SW480 (cell line): ENCODE measurements around the gene SLC6A7.
"Not testable (repeated sequence)": the region's sequence is repeated elsewhere in the genome, so short reads cannot be mapped to it uniquely, and the experiment has no call there.

Experiments
- DNase-seq: peaks from one replicate; pipeline ENCODE4 v3.0.0-alpha.2; 2016; ENCODE audit warnings: low spot score

Gene SLC6A7

GRCh38 chr5:150243590-150243989 lies 53.7 kb downstream of the SLC6A7 start:
- no peak for DNase-seq

DNA sequence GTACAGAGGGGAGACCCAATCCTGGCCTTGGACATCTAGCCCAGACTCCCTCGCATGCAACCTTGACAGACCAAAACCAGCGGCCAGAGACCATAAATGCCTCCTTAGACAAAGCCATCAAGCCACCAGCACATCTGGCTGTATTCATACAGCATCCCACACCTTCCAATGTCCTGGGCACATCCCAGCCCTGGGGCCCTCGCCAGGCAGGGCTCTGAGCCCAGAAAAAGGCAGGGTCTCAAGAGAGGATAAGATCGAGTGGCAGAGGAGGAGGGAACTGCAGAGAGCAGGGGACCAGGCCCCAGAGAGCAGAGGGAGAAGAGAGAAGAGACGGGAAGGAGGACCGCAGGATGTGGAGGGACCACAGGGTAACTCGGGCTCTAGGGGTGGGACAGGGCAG lies 54.3 kb downstream of the SLC6A7 start:
- no peak for DNase-seq

- DNase-seq = no peak
Observed at GRCh38 chr5:150245111-150245789, 55.4 kb downstream of the SLC6A7 start.

- DNase-seq = no peak
Observed at GRCh38 chr5:150245808-150246207, 55.9 kb downstream of the SLC6A7 start.

DNA sequence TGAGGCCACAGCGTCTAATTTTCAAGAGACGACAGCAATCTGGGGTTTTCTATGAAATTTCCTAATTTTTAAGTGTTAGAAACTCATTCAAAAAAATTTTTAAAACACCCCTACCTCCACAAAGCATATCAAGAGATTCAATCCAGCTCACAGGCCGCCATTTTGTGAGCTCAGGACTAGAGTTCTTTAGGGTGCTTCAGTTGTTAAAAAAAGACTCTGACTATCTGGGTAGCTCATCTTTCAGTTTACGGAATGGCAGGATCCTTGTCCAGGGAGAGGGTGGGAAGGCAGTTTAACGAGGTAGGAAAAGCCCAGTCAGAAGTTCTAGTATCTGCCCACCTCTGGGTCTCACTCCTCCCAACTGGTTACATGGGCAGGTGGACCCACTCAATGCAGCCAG lies 56.6 kb downstream of the SLC6A7 start:
- no peak for DNase-seq

GRCh38 chr5:150246835-150247234 lies 57.0 kb downstream of the SLC6A7 start:
- no peak for DNase-seq

- no peak for DNase-seq
Observed at GRCh38 chr5:150247726-150248125, 57.9 kb downstream of the SLC6A7 start.

DNA sequence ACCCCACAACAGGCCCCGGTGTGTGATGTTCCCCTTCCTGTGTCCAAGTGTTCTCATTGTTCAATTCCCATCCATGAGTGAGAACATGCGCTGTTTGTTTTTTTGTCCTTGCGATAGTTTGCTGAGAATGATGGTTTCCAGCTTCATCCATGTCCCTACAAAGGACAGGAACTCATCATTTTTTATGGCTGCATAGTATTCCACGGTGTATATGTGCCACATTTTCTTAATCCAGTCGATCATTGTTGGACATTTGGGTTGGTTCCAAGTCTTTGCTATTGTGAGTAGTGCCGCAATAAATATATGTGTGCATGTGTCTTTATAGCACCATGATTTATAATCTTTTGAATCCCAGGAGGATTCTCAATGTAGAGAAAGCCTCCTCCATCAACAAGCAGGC lies 58.6 kb downstream of the SLC6A7 start:
- DNase-seq = not testable (repeated sequence)

GRCh38 chr5:150248946-150249345 lies 59.1 kb downstream of the SLC6A7 start:
- DNase-seq = no peak

DNA sequence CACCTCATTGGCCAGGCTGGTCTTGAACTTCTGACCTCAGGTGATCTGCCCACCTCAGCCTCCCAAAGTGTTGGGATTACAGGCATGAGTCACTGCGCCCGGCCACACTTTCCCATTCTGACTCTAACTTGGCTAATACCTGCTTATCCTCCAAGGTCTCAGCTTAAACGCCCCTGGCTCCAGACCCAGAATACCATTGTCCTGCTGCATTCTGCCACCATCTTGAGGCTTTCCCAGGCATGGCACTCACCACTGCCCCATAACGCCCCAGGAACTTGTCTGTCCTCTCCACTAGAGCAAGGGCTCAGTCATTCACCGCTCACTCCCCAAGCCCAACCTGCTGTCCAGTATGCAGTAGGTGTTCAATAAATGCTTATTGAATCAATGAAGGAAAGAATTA lies 59.9 kb downstream of the SLC6A7 start:
- DNase-seq = no peak

DNA sequence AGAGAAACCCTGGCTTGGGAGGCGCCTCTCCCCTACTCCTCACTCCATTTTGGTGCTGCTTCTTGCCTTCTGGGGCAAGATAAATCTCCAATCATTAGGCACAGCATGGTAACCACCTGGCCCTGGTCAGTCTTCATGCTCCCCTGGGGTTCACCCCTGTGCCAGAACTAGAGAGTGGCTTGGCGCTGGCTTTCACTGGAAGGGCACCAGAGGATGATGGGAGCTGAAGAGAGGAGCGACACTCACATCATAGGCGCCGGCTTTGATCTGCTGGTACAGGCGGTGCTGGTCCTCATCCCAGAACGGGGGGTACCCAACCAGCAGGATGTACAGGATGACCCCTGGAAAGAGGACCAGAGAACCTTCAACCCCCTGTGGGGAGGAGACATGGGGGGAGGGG lies 61.6 kb downstream of the SLC6A7 start:
- DNase-seq = no peak

DNA sequence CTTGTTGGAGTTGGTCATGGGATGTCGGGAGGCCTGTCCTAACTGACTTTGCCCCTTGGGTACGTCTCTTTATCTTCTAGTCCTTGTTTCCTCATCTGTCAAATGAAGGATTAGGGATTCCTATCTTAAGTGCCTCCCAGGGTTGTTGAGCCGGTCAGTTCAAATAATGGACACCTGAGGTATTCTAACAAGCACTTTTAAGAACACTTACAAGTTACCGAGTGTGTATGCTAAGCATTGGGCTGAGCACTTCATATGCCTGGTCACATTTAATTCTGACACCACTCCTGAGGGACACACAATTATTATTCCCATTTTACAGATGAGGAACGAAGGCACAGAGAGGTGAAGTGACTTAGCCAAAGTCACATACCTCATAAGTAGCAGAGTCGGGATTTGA lies 62.6 kb downstream of the SLC6A7 start:
- no peak for DNase-seq

DNA sequence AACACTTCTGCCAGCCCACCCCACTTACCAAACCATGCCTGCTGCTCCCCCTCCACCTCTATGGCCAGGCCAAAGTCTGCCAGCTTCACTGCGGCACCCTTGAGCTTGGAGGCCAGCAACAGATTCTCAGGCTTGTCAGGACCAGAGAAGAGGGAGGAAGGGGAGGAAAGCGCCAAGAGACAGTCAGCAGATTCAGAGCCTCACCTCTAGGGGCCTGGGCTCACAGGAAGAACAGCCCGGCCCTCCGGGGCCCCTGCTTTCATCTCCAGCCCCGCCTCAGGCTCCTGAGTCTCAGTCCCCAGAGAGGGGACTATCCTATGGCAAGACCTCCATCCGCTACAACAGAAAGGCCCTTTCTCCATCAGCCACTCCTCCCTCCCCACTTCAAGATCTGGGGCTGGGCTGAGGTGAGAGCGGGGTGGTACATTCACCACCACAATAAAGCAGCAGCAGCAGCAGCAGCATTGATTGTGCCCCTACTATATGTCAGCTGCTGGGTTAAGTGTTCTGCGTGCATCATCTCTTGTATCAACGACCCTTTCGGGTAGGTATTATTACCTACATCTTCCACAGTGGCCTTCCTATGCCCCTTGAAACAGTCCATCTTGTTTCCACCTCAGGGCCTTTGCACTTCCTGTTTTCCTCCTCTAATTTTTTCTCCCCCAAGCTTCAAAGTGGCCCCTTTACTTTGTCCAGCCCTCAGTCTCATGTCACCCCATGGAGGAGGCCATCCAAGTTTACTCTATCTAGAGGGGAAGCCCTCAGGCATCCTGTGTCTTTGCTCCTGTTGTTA lies 63.8 kb downstream of the SLC6A7 start:
- no peak for DNase-seq

GRCh38 chr5:150254363-150254762 lies 64.5 kb downstream of the SLC6A7 start:
- DNase-seq = no peak

DNA sequence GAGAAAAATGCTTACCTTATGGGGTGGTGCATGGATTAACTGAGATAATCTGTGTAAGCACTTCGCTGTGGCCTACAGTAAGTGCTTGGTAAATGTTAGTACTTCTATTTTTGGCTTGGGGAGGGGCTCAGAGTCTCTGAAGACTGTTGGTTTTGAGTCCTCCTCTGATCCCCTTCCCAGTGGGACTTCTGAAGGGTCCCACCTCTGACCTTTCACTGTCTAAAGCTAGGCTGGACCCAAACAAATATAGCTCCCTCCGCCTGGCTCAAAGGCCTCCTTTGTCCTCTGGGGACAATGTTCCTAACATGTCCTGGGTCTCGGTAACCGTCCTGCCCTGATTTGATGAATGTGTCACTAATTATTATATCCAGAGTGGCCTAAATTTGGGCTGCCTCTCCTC lies 64.9 kb downstream of the SLC6A7 start:
- DNase-seq = no peak

- no peak for DNase-seq
Observed at GRCh38 chr5:150255659-150256409, 66.0 kb downstream of the SLC6A7 start.

- DNase-seq = no peak
Observed at GRCh38 chr5:150256410-150257064, 66.7 kb downstream of the SLC6A7 start.

DNA sequence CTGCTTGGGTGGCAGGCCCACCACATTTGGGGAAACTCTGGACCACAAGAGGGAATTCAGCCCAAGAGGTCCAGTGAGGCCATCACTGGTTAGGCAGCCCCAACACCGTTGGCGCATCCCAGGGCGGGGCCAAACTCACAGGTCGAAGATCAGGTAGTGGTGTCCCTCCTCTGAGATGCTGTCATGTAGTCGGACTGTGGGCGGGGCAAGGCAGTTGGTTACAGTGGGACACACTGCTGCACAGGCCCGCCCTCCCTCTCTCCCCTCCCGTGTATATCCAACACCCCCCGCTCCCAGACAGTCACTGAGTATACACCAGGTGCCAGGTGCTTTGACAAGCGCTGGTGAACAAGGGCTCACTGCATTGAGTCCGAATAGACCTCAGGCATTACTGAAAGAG lies 67.6 kb downstream of the SLC6A7 start:
- no peak for DNase-seq

DNA sequence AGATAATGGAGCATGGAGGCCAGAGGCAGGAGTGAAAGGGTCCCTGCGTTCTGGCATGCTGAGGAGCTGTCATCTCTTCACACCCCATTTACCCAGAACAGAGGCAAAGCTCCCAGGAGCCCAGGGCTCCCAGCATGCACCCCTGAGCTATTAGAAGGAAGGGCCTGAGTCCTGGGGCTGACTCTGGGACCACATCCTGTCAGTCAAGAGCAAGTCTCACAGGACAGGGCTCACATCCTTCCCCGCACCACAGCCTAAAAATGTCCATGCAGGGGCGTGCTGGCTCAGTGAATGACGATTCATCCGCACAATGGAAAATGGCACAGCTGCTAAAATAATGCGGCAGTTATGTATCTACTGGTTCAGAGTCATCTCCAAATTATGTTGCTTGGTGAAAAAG lies 68.3 kb downstream of the SLC6A7 start:
- DNase-seq = no peak
